Measurements from ENCODE around the gene GNG13. TPM values are rescaled to one million over a fixed set of nuclear protein-coding genes. Genes with fewer than 3 reads are reported as not detected.
A peak's percentile ranks its signal among the peaks of the same experiment; 100 is the strongest.

The GNG13 gene
- total RNA-seq, 6 experiments from 2014 or later = not detected

DNA sequence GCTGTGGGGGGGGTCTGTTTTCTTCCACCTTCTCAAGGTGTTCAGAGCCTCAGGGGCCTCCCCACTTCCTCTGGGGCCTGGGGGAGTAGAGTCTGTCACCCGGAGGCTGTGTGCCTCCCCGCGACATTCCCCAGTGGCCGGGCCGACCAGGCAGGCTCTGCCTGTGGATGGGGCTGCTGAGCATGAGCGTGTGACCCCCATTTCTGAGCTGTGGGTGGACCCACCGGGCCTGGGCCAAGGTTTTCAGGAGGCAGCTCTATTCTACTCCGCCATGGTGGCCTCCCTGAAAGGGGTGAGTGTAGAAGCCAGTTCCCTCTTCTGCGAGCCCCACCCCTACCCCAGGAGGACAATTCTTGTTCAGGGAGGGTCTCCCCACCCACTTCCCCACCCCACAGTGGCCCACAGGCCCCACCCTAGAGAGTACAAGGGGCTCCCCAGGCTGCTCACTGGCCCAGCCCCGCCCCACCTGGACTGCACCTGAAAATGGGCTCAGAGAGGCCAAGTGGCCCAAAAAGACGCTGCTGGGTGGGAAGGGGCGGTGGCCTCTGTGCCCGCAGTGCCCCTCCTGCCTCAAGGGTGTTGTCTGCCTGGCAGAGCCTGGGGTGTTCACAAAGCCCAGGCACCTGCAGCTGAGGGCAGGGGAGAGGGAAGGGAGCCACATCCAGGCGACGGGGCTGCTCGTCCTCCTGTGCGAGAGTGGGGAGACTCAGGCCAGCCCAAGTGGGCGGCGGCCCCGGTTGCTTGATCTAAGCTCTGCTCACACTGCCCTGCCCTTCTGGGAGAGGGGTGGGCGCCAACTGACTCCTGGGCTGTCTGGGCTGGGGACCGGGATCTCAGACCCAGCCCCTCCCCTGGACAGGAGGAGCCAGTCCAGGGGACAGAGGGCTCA lies 38.7 kb downstream of the GNG13 start:
- Histone ChIP-seq H3K4me3 (no peak overlapping the region), H3K9me3 (no peaks in the 10 kb centered on the region), H3K4me1 (no peaks in the 10 kb centered on the region), H3K27ac (no peak overlapping the region), H3K27me3 (no peaks in the 10 kb centered on the region), H3K36me3 (no peaks in the 10 kb centered on the region)
- WGBS (ENCODE audit: insufficient coverage, low coverage, low lambda C conversion rate, missing lambda C conversion rate) = no CpG with 5 or more reads among the region's 22 CpGs
- intact Hi-C loops (cut with DNase I) = no loop called here
- ATAC-seq (no peak), DNase-seq (no peak)
- no peak for TF ChIP-seq POLR2A (IDR thresholded peaks at IDR 0.05)
- TF ChIP-seq CTCF (IDR thresholded peaks at IDR 0.05) = no peak

GRCh38 chr16:760545-761343 lies 39.8 kb downstream of the GNG13 start, which contains the start of gene MSLN:
TSS of gene MSLN (plus strand) at chr16:760734. CDS start at chr16:762681, 1,947 bp downstream.
- Histone ChIP-seq H3K36me3 (no peaks in the 10 kb centered on the region), H3K4me1 (no peaks in the 10 kb centered on the region), H3K4me3 (no peak within 1 kb of the TSS), H3K9me3 (no peaks in the 10 kb centered on the region), H3K27me3 (no peaks in the 10 kb centered on the region), H3K27ac (no peak within 1 kb of the TSS)
- intact Hi-C loops (cut with DNase I) = no loop called here
- ATAC-seq (no peak), DNase-seq (no peak)
- WGBS (ENCODE audit: insufficient coverage, low coverage, low lambda C conversion rate, missing lambda C conversion rate) = 53% methylated on average over 2 of the region's 37 CpGs
- no peak for TF ChIP-seq CTCF (IDR thresholded peaks at IDR 0.05)
- TF ChIP-seq POLR2A (IDR thresholded peaks at IDR 0.05) = no peak

DNA sequence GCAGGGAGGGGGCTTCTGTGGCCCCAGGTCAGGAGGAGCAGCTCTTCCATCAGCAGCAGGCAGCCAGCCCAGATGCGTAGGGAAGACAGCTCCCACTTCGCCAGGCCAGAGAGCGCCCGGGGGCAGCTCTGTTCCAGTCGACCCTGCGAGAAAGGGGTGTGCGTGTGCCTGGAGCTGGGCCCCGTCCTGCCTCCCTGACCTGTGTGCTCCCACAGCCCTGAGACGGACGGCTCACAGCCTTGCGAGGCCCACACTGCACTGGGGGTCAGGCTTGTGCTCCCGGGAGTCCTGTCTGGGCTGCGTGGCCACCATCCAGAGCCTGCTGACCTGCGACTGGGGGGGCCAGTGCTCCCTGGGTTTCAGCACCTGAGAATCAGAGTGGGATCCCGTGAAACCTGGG lies 40.5 kb downstream of the GNG13 start:
- ATAC-seq (no peak), DNase-seq (peak in 1 of 3 donors; percentile 49)
- no peaks in the 10 kb centered on the region for H3K36me3 ChIP-seq
- no peaks in the 10 kb centered on the region for H3K9me3 ChIP-seq
- no CpG with 5 or more reads among the region's 15 CpGs for WGBS (ENCODE audit: insufficient coverage, low coverage, low lambda C conversion rate, missing lambda C conversion rate)
- no peak overlapping the region for H3K4me3 ChIP-seq
- TF ChIP-seq POLR2A (IDR thresholded peaks at IDR 0.05) (no peak), CTCF (IDR thresholded peaks at IDR 0.05) (no peak)
- no peaks in the 10 kb centered on the region for H3K27me3 ChIP-seq
- no peaks in the 10 kb centered on the region for H3K4me1 ChIP-seq
- intact Hi-C loops (cut with DNase I) = no loop called here
- no peak overlapping the region for H3K27ac ChIP-seq

DNA sequence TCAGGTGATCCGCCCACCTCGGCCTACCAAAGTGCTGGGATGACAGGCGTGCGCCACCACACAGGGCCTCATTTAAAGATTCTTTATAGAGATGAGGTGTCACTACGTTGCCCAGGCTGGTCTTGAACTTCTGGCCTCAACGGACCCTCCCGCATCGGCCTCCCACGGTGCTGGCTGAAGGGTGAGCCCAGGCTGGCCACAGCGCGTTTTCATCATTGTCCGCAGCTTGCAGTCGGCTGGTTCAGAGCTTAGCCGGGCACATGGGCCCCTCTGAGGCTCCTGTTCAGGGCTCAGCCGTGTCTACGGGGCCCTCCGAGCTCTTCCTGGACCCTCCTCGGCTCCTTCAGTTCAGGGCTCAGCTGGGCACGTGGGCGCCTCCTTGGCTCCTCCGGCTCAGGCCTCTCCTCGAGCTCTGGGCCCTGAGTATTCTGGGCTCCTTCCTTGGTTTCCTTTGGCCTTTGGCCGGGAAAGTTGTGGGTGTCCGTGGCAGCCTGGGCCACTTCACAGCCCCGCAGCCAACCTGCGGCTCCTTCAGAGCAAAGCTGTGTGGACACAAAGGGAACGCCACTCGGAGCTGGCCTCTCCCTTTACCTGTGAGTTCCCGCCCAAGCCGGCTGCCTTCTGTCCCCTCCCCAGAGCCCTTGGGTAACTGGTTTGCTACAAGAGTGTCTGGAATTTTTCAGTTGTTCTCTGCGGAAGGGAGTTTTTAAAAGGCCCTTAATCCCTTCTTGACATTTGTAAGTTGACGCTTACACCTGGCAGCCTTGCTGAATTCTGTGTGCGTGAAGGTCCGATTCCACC lies 41.2 kb downstream of the GNG13 start:
- intact Hi-C loops (cut with DNase I) = no loop called here
- peak in 1 of 3 donors; percentile 49 for DNase-seq
- Histone ChIP-seq H3K36me3 (no peaks in the 10 kb centered on the region), H3K27ac (no peak overlapping the region), H3K27me3 (no peaks in the 10 kb centered on the region), H3K4me1 (no peaks in the 10 kb centered on the region), H3K9me3 (no peaks in the 10 kb centered on the region), H3K4me3 (no peak overlapping the region)
- 78% methylated on average over 7 of the region's 34 CpGs for WGBS (ENCODE audit: insufficient coverage, low coverage, low lambda C conversion rate, missing lambda C conversion rate)
- ATAC-seq = no peak
- TF ChIP-seq POLR2A (IDR thresholded peaks at IDR 0.05) (no peak), CTCF (IDR thresholded peaks at IDR 0.05) (no peak)

Measured in right lobe of liver (tissue), 6 donors.